Measurements from ENCODE around the gene MSH3. TPM values are rescaled to one million over a fixed set of nuclear protein-coding genes. Genes with fewer than 3 reads are reported as not detected.
A peak's percentile ranks its signal among the peaks of the same experiment; 100 is the strongest.
"Not testable (repeated sequence)": the region's sequence is repeated elsewhere in the genome, so short reads cannot be mapped to it uniquely, and the experiment has no call there.

Gene MSH3
- polyA plus RNA-seq, 3 donors from 2014 or later, result 5.6 to 13.7 (median 10.3) TPM

GRCh38 chr5:80865551-80865950 lies 211.1 kb downstream of the MSH3 start:
- peaks cover 27 to 34% (median 31%) of the 10 kb centered on the region in 3 donors for H3K36me3 Mint-ChIP-seq

GRCh38 chr5:80866371-80866770 lies 211.9 kb downstream of the MSH3 start:
- Mint-ChIP-seq H3K36me3 (peaks cover 21 to 34% (median 29%) of the 10 kb centered on the region in 3 donors), H3K4me1 (no peaks in the 10 kb centered on the region), H3K9me3 (no peaks in the 10 kb centered on the region), H3K27me3 (ENCODE audit: low read depth in 3 of 3) (peaks cover 0 to 3% (median 1%) of the 10 kb centered on the region in 3 donors), H3K4me3 (no peak overlapping the region), H3K27ac (peak overlapping the region in 1 of 6 donors; percentile 37)
- no peak for DNase-seq

More at GRCh38 chr5:80865551-80865950, 211.1 kb downstream of the MSH3 start:
- H3K27me3 Mint-ChIP-seq (ENCODE audit: low read depth in 3 of 3), result peaks cover 0 to 3% (median 1%) of the 10 kb centered on the region in 3 donors
- H3K4me1 Mint-ChIP-seq, result peaks cover 0 to 7% of the 10 kb centered on the region in 2 donors
- no peak overlapping the region for H3K4me3 Mint-ChIP-seq
- H3K9me3 Mint-ChIP-seq, result no peaks in the 10 kb centered on the region
- H3K27ac Mint-ChIP-seq, result no peak overlapping the region
- DNase-seq, result no peak

- Mint-ChIP-seq H3K9me3 (no peaks in the 10 kb centered on the region), H3K27me3 (ENCODE audit: low read depth in 3 of 3) (peaks cover 0 to 3% (median 1%) of the 10 kb centered on the region in 3 donors), H3K27ac (no peak overlapping the region), H3K36me3 (peaks cover 21 to 34% (median 29%) of the 10 kb centered on the region in 3 donors), H3K4me3 (no peak overlapping the region), H3K4me1 (no peaks in the 10 kb centered on the region)
- DNase-seq, result no peak
Measured at GRCh38 chr5:80867233-80867632, 212.8 kb downstream of the MSH3 start.

GRCh38 chr5:80870442-80870841 lies 216.0 kb downstream of the MSH3 start:
- H3K36me3 Mint-ChIP-seq, result peaks cover 17 to 35% (median 32%) of the 10 kb centered on the region in 3 donors
- no peaks in the 10 kb centered on the region for H3K27me3 Mint-ChIP-seq (ENCODE audit: low read depth in 3 of 3)
- DNase-seq, result no peak
- H3K4me1 Mint-ChIP-seq, result no peaks in the 10 kb centered on the region
- H3K9me3 Mint-ChIP-seq, result no peaks in the 10 kb centered on the region
- no peak overlapping the region for H3K4me3 Mint-ChIP-seq
- H3K27ac Mint-ChIP-seq, result no peak overlapping the region

GRCh38 chr5:80871541-80871961 lies 217.1 kb downstream of the MSH3 start:
- H3K9me3 Mint-ChIP-seq, result no peaks in the 10 kb centered on the region
- no peaks in the 10 kb centered on the region for H3K4me1 Mint-ChIP-seq
- peaks cover 7 to 32% (median 25%) of the 10 kb centered on the region in 3 donors for H3K36me3 Mint-ChIP-seq
- H3K27me3 Mint-ChIP-seq (ENCODE audit: low read depth in 3 of 3), result no peaks in the 10 kb centered on the region
- H3K27ac Mint-ChIP-seq, result no peak overlapping the region
- DNase-seq, result no peak
- H3K4me3 Mint-ChIP-seq, result no peak overlapping the region

GRCh38 chr5:80874162-80874561 lies 219.7 kb downstream of the MSH3 start:
- Mint-ChIP-seq H3K9me3 (no peaks in the 10 kb centered on the region), H3K27ac (no peak overlapping the region), H3K4me1 (no peaks in the 10 kb centered on the region), H3K4me3 (no peak overlapping the region), H3K36me3 (peaks cover 16 to 38% (median 26%) of the 10 kb centered on the region in 3 donors), H3K27me3 (ENCODE audit: low read depth in 3 of 3) (peaks cover 0 to 1% (median 0%) of the 10 kb centered on the region in 3 donors)
- no peak for DNase-seq

- Mint-ChIP-seq H3K4me3 (no peak overlapping the region), H3K9me3 (no peaks in the 10 kb centered on the region), H3K27me3 (ENCODE audit: low read depth in 3 of 3) (peaks cover 0 to 1% (median 0%) of the 10 kb centered on the region in 3 donors), H3K4me1 (no peaks in the 10 kb centered on the region), H3K27ac (no peak overlapping the region), H3K36me3 (peaks cover 32 to 54% (median 40%) of the 10 kb centered on the region in 3 donors)
- DNase-seq, result no peak
Measured at GRCh38 chr5:80877592-80877991, 223.1 kb downstream of the MSH3 start.

- DNase-seq, result no peak
- Mint-ChIP-seq H3K9me3 (no peaks in the 10 kb centered on the region), H3K4me3 (no peak overlapping the region), H3K27me3 (ENCODE audit: low read depth in 3 of 3) (peaks cover 0 to 1% (median 0%) of the 10 kb centered on the region in 3 donors), H3K4me1 (no peaks in the 10 kb centered on the region), H3K27ac (no peak overlapping the region), H3K36me3 (peaks cover 18 to 44% (median 42%) of the 10 kb centered on the region in 3 donors)
Measured at GRCh38 chr5:80881726-80882125, 227.3 kb downstream of the MSH3 start.

GRCh38 chr5:80883390-80883789 lies 228.9 kb downstream of the MSH3 start:
- not testable (repeated sequence) for H3K4me1 Mint-ChIP-seq; H3K9me3 Mint-ChIP-seq; DNase-seq; H3K27ac Mint-ChIP-seq; H3K4me3 Mint-ChIP-seq; H3K27me3 Mint-ChIP-seq (ENCODE audit: low read depth in 3 of 3)
- peaks cover 9 to 38% (median 34%) of the 10 kb centered on the region in 3 donors for H3K36me3 Mint-ChIP-seq

- no peaks in the 10 kb centered on the region for H3K27me3 Mint-ChIP-seq (ENCODE audit: low read depth in 3 of 3)
- peak overlapping the region in 3 of 6 donors; percentile 4 to 57 (median 30) for H3K27ac Mint-ChIP-seq
- H3K4me3 Mint-ChIP-seq, result no peak overlapping the region
- peaks cover 9 to 39% (median 34%) of the 10 kb centered on the region in 3 donors for H3K36me3 Mint-ChIP-seq
- no peak for DNase-seq
- H3K9me3 Mint-ChIP-seq, result no peaks in the 10 kb centered on the region
- no peaks in the 10 kb centered on the region for H3K4me1 Mint-ChIP-seq
Measured at GRCh38 chr5:80884086-80884813, 229.8 kb downstream of the MSH3 start.

GRCh38 chr5:80884929-80885328 lies 230.5 kb downstream of the MSH3 start:
- H3K4me1 Mint-ChIP-seq, result no peaks in the 10 kb centered on the region
- peaks cover 9 to 37% (median 36%) of the 10 kb centered on the region in 3 donors for H3K36me3 Mint-ChIP-seq
- no peaks in the 10 kb centered on the region for H3K27me3 Mint-ChIP-seq (ENCODE audit: low read depth in 3 of 3)
- DNase-seq, result no peak
- H3K9me3 Mint-ChIP-seq, result no peaks in the 10 kb centered on the region
- H3K27ac Mint-ChIP-seq, result peak overlapping the region in 2 of 6 donors; percentile 4 to 24
- no peak overlapping the region for H3K4me3 Mint-ChIP-seq

GRCh38 chr5:80885396-80886000 lies 231.0 kb downstream of the MSH3 start:
- DNase-seq, result no peak
- peak overlapping the region in 4 of 6 donors; percentile 3 to 68 (median 18) for H3K27ac Mint-ChIP-seq
- H3K9me3 Mint-ChIP-seq, result no peaks in the 10 kb centered on the region
- no peaks in the 10 kb centered on the region for H3K4me1 Mint-ChIP-seq
- H3K4me3 Mint-ChIP-seq, result no peak overlapping the region
- H3K27me3 Mint-ChIP-seq (ENCODE audit: low read depth in 3 of 3), result no peaks in the 10 kb centered on the region
- peaks cover 11 to 36% (median 32%) of the 10 kb centered on the region in 3 donors for H3K36me3 Mint-ChIP-seq

- Mint-ChIP-seq H3K9me3 (no peaks in the 10 kb centered on the region), H3K4me3 (no peak overlapping the region)
Measured at GRCh38 chr5:80894083-80894482, 239.6 kb downstream of the MSH3 start.

GRCh38 chr5:80895523-80895922 lies 241.1 kb downstream of the MSH3 start:
- Mint-ChIP-seq H3K4me1 (no peaks in the 10 kb centered on the region), H3K9me3 (peaks cover 0 to 4% (median 0%) of the 10 kb centered on the region in 6 donors), H3K4me3 (no peak overlapping the region), H3K27ac (no peak overlapping the region), H3K36me3 (peaks cover 10 to 30% (median 12%) of the 10 kb centered on the region in 3 donors), H3K27me3 (ENCODE audit: low read depth in 3 of 3) (no peaks in the 10 kb centered on the region)
- DNase-seq, result no peak

More at GRCh38 chr5:80894083-80894482, 239.6 kb downstream of the MSH3 start:
- DNase-seq, result no peak
- H3K27me3 Mint-ChIP-seq (ENCODE audit: low read depth in 3 of 3), result no peaks in the 10 kb centered on the region
- H3K4me1 Mint-ChIP-seq, result no peaks in the 10 kb centered on the region
- H3K36me3 Mint-ChIP-seq, result peaks cover 14 to 24% (median 17%) of the 10 kb centered on the region in 3 donors
- H3K27ac Mint-ChIP-seq, result no peak overlapping the region
